GM23338 (cell line): ENCODE data around the gene PARVA. TPM values are rescaled to one million over a fixed set of nuclear protein-coding genes. Genes with fewer than 3 reads are reported as not detected.
A peak's percentile ranks its signal among the peaks of the same experiment; 100 is the strongest.

Source experiments
- ATAC-seq: fragments of 200-7000 bp; cut with Tn5 transposase; 3 replicates; pipeline ENCODE4 v1.9.1; 2020
- DNase-seq: peaks from one replicate; pipeline ENCODE4 v3.0.0-alpha.2; 2015; ENCODE audit warnings: low spot score
- H2AFZ ChIP-seq: fragments of 200-600 bp; sonication (generic); 2 replicates; pipeline ENCODE4 v1.8.0; 2016; ENCODE audit warnings: antibody characterized with exemption, mild to moderate bottlenecking, moderate library complexity
- H3F3A ChIP-seq: fragments of 200-600 bp; sonication (generic); replicated peaks from 2 replicates; pipeline ENCODE4 v1.8.0; 2017; ENCODE audit warnings: antibody characterized with exemption, mixed run types, low read depth
- H3K27ac ChIP-seq: fragments of 200-600 bp; sonication (generic); 2 replicates; pipeline ENCODE4 v1.6.1; 2016; ENCODE audit warnings: low read depth
- H3K27me3 ChIP-seq: fragments of 200-600 bp; sonication (generic); 2 replicates; pipeline ENCODE4 v1.8.0; 2016; ENCODE audit warnings: mild to moderate bottlenecking, mixed run types, moderate library complexity; ENCODE audit not compliant: insufficient read depth
- H3K36me3 ChIP-seq: fragments of 200-600 bp; sonication (generic); 2 replicates; pipeline ENCODE4 v1.8.0; 2016; ENCODE audit warnings: mild to moderate bottlenecking; ENCODE audit not compliant: insufficient read depth
- H3K4me1 ChIP-seq: fragments of 200-600 bp; sonication (generic); 2 replicates; pipeline ENCODE4 v1.8.0; 2016; ENCODE audit warnings: mild to moderate bottlenecking, moderate library complexity; ENCODE audit not compliant: insufficient read depth
- H3K4me2 ChIP-seq: fragments of 200-600 bp; sonication (generic); 2 replicates; pipeline ENCODE4 v1.7.1; 2017; ENCODE audit warnings: mixed run types
- H3K4me3 ChIP-seq: fragments of 200-600 bp; sonication (generic); 2 replicates; pipeline ENCODE4 v1.6.1; 2016; ENCODE audit warnings: mixed run types
- H3K79me2 ChIP-seq: fragments of 200-600 bp; sonication (generic); replicated peaks from 2 replicates; pipeline ENCODE4 v1.8.0; 2017; ENCODE audit warnings: mild to moderate bottlenecking; ENCODE audit not compliant: insufficient read depth
- H3K9me2 ChIP-seq: fragments of 200-600 bp; sonication (generic); 2 replicates; pipeline ENCODE4 v1.8.0; 2017; ENCODE audit not compliant: insufficient read depth
- H4K20me1 ChIP-seq: fragments of 200-600 bp; sonication (generic); replicated peaks from 2 replicates; pipeline ENCODE4 v1.8.0; 2017; ENCODE audit warnings: mild to moderate bottlenecking; ENCODE audit not compliant: insufficient read depth
- H3K27ac Mint-ChIP-seq: 2 replicates; pipeline ENCODE4 v1.8.0; 2020; ENCODE audit warnings: inconsistent platforms, mild to moderate bottlenecking, moderate library complexity, mixed read lengths
- H3K27me3 Mint-ChIP-seq: 3 replicates; pipeline ENCODE4 v1.8.0; 2022; ENCODE audit warnings: low read depth, mild to moderate bottlenecking, moderate library complexity, mixed read lengths, inconsistent platforms; ENCODE audit not compliant: insufficient read depth, poor library complexity
- H3K36me3 Mint-ChIP-seq: 3 replicates; pipeline ENCODE4 v1.8.0; 2021; ENCODE audit warnings: low read depth, mild to moderate bottlenecking, inconsistent platforms, moderate library complexity, mixed read lengths
- H3K4me1 Mint-ChIP-seq: 3 replicates; pipeline ENCODE4 v1.8.0; 2020; ENCODE audit warnings: mild to moderate bottlenecking, inconsistent platforms, mixed read lengths
- H3K4me3 Mint-ChIP-seq: 3 replicates; pipeline ENCODE4 v1.8.0; 2021; ENCODE audit warnings: moderate library complexity, mild to moderate bottlenecking, inconsistent platforms, mixed read lengths
- H3K9me3 Mint-ChIP-seq: 3 replicates; pipeline ENCODE4 v1.8.0; 2020; ENCODE audit warnings: moderate library complexity, mild to moderate bottlenecking, inconsistent platforms, mixed read lengths
- CREB1 ChIP-seq: fragments of 250-450 bp; sonication (Bioruptor Pico); IDR thresholded peaks from 2 replicates; pipeline ENCODE4 v1.5.0; 2020; ENCODE audit warnings: low read depth, mild to moderate bottlenecking, moderate library complexity
- CTCF ChIP-seq, 2 experiments: fragments of 200-600 bp in 1 of 2; sonication (generic) in 1 of 2; conservative IDR thresholded peaks; 2 replicates each; pipeline versions ENCODE4 v1.5.1 to v1.6.1; 2016 to 2017; ENCODE audit warnings: antibody characterized with exemption in 2 of 2, low read depth in 2 of 2, mild to moderate bottlenecking in 2 of 2, moderate library complexity in 1 of 2
- ETS1 ChIP-seq: IDR thresholded peaks from 2 replicates; pipeline ENCODE4 v1.6.1; 2016; ENCODE audit warnings: antibody characterized with exemption
- EZH2 ChIP-seq: fragments of 200-600 bp; sonication (generic); IDR thresholded peaks from one replicate; pipeline ENCODE4 v1.8.0; 2017; ENCODE audit warnings: antibody characterized with exemption, mild to moderate bottlenecking, low read depth; ENCODE audit not compliant: unreplicated experiment
- EZH2phosphoT487 ChIP-seq: fragments of 200-600 bp; sonication (generic); IDR thresholded peaks from one replicate; pipeline ENCODE4 v1.8.1; 2018; ENCODE audit warnings: antibody characterized with exemption; ENCODE audit not compliant: unreplicated experiment
- JUNB ChIP-seq: IDR thresholded peaks from one replicate; pipeline ENCODE4 v1.6.1; 2016; ENCODE audit warnings: antibody characterized with exemption; ENCODE audit not compliant: unreplicated experiment
- NANOG ChIP-seq: IDR thresholded peaks from 2 replicates; pipeline ENCODE4 v1.6.1; 2016; ENCODE audit warnings: antibody characterized with exemption, borderline replicate concordance
- REST ChIP-seq: IDR thresholded peaks from one replicate; pipeline ENCODE4 v1.6.1; 2018; ENCODE audit warnings: antibody characterized with exemption; ENCODE audit not compliant: unreplicated experiment
- STAT1 ChIP-seq: IDR thresholded peaks from one replicate; pipeline ENCODE4 v1.6.1; 2016; ENCODE audit warnings: antibody characterized with exemption; ENCODE audit not compliant: unreplicated experiment
- ZNF114 ChIP-seq: fragments of 250-450 bp; sonication (Bioruptor Pico); IDR thresholded peaks from 2 replicates; pipeline ENCODE4 v1.5.0; 2020; ENCODE audit warnings: mild to moderate bottlenecking, moderate library complexity
- polyA plus RNA-seq: library from polyadenylated mRNA; unstranded; fragments of >200 nt; fragmentation: Nextera tagmentation; extraction: Ambion mirVana; gene quantifications from 2 replicates; pipeline ENCODE4 v1.2.1, GENCODE V29; 2016
- total RNA-seq: library from RNA; depleted of rRNA; stranded (reverse); fragments of >200 nt; shearing (Covaris generic); gene quantifications from 2 replicates; pipeline ENCODE4 v1.2.3, GENCODE V29; 2014

The PARVA gene
- total and polyA plus RNA-seq, 2 experiments from 2014 or later: 5.8 to 6.9 TPM

GRCh38 chr11:12441231-12441861 is 64.0 kb downstream of the PARVA start:
- no peaks in the 10 kb centered on the region for H4K20me1 ChIP-seq
- peaks cover 5% of the 10 kb centered on the region; the same call in 1 of the 2 replicates for H3K9me2 ChIP-seq
- H2AFZ ChIP-seq: no peak overlapping the region
- no peak overlapping the region for H3K27ac ChIP-seq
- H3K4me3 Mint-ChIP-seq: no peak overlapping the region
- H3K27me3 ChIP-seq: no peaks in the 10 kb centered on the region
- peaks cover 5% of the 10 kb centered on the region; the same call in 1 of the 2 replicates for H3K4me1 ChIP-seq
- peaks cover 12% of the 10 kb centered on the region for H3K4me1 Mint-ChIP-seq
- DNase-seq: no peak
- no peak for ATAC-seq
- no peak overlapping the region for H3K4me2 ChIP-seq
- H3K27me3 Mint-ChIP-seq: peaks cover 9% of the 10 kb centered on the region
- H3K36me3 Mint-ChIP-seq: peaks cover 26% of the 10 kb centered on the region
- H3K4me3 ChIP-seq: no peak overlapping the region
- no peaks in the 10 kb centered on the region; the same call in 1 of the 2 replicates for H3K36me3 ChIP-seq
- no peaks in the 10 kb centered on the region for H3F3A ChIP-seq
- no peak for TF ChIP-seq EZH2phosphoT487
- no peak for TF ChIP-seq NANOG
- no peak for TF ChIP-seq ZNF114 (CRISPR knock-in tag)
- no peak for TF ChIP-seq EZH2
- TF ChIP-seq ETS1: no peak
- TF ChIP-seq CREB1: no peak
- no peak for TF ChIP-seq CTCF (conservative IDR thresholded peaks at IDR 0.05; ENCODE audit: low read depth in 2 of 2)
- TF ChIP-seq JUNB: no peak
- H3K79me2 ChIP-seq: no peaks in the 10 kb centered on the region; the same call in 1 of the 2 replicates
- peaks cover 15% of the 10 kb centered on the region for H3K9me3 Mint-ChIP-seq
- H3K27ac Mint-ChIP-seq: no peak overlapping the region

- H3K27ac Mint-ChIP-seq: peak overlapping the region; percentile 17; the same call in 1 of the 2 replicates
- Histone ChIP-seq H3K4me2 (no peak overlapping the region), H3K27me3 (no peaks in the 10 kb centered on the region), H4K20me1 (no peaks in the 10 kb centered on the region), H3K27ac (no peak overlapping the region), H3F3A (no peaks in the 10 kb centered on the region), H3K36me3 (no peaks in the 10 kb centered on the region; the same call in 1 of the 2 replicates), H3K4me3 (no peak overlapping the region), H2AFZ (no peak overlapping the region), H3K79me2 (no peaks in the 10 kb centered on the region; the same call in 1 of the 2 replicates), H3K9me2 (no peaks in the 10 kb centered on the region), H3K4me1 (peaks cover 5% of the 10 kb centered on the region; the same call in 1 of the 2 replicates)
- H3K9me3 Mint-ChIP-seq: peaks cover 14% of the 10 kb centered on the region
- H3K4me3 Mint-ChIP-seq: no peak overlapping the region
- H3K4me1 Mint-ChIP-seq: peaks cover 8% of the 10 kb centered on the region
- H3K27me3 Mint-ChIP-seq: peaks cover 8% of the 10 kb centered on the region
- no peak for ATAC-seq
- DNase-seq: no peak
- peaks cover 19% of the 10 kb centered on the region for H3K36me3 Mint-ChIP-seq
- TF ChIP-seq JUNB: no peak
- TF ChIP-seq CTCF (conservative IDR thresholded peaks at IDR 0.05; ENCODE audit: low read depth in 2 of 2): no peak
- TF ChIP-seq EZH2: no peak
- TF ChIP-seq STAT1: no peak
- TF ChIP-seq EZH2phosphoT487: no peak
- no peak for TF ChIP-seq ETS1
- no peak for TF ChIP-seq NANOG
- TF ChIP-seq CREB1: no peak
- no peak for TF ChIP-seq REST
Measured at GRCh38 chr11:12444601-12445000, 67.2 kb downstream of the PARVA start.
